ENCODE results near the gene SLTM. TPM values are rescaled to one million over a fixed set of nuclear protein-coding genes. Genes with fewer than 3 reads are reported as not detected.
"Not testable (repeated sequence)": the region's sequence is repeated elsewhere in the genome, so short reads cannot be mapped to it uniquely, and the experiment has no call there.

The SLTM gene
- total RNA-seq, 1 donor from 2014 or later = 102 TPM

- no peak for FAIRE-seq
- Histone ChIP-seq H3K36me3 (ENCODE audit: control insufficient read depth, insufficient read depth, low read length) (no peaks in the 10 kb centered on the region), H3K27me3 (ENCODE audit: control insufficient read depth, insufficient read depth, low read length) (no peaks in the 10 kb centered on the region), H3K4me3 (ENCODE audit: low read depth, low read length) (no peak overlapping the region)
- peak; percentile 60 for DNase-seq (ENCODE audit: low read depth)
- TF ChIP-seq CTCF (IDR thresholded peaks at IDR 0.05; ENCODE audit: insufficient read depth, low read length, severe bottlenecking) = peak; percentile 70
Observed at GRCh38 chr15:58957101-58957973, 23.9 kb upstream of the SLTM start.

- DNase-seq (ENCODE audit: low read depth) = peak; percentile 51
- no peak for TF ChIP-seq CTCF (IDR thresholded peaks at IDR 0.05; ENCODE audit: insufficient read depth, low read length, severe bottlenecking)
- Histone ChIP-seq H3K27me3 (ENCODE audit: control insufficient read depth, insufficient read depth, low read length) (no peaks in the 10 kb centered on the region), H3K4me3 (ENCODE audit: low read depth, low read length) (no peak overlapping the region), H3K36me3 (ENCODE audit: control insufficient read depth, insufficient read depth, low read length) (no peaks in the 10 kb centered on the region)
- FAIRE-seq = no peak
Observed at GRCh38 chr15:58952751-58953150, 19.3 kb upstream of the SLTM start.

GRCh38 chr15:58951388-58952007 is 18.0 kb upstream of the SLTM start:
- DNase-seq (ENCODE audit: low read depth) (peak; percentile 91), FAIRE-seq (no peak)
- H3K36me3 ChIP-seq (ENCODE audit: control insufficient read depth, insufficient read depth, low read length) = no peaks in the 10 kb centered on the region
- no peaks in the 10 kb centered on the region for H3K27me3 ChIP-seq (ENCODE audit: control insufficient read depth, insufficient read depth, low read length)
- peak overlapping the region; percentile 17 for H3K4me3 ChIP-seq (ENCODE audit: low read depth, low read length)
- no peak for TF ChIP-seq CTCF (IDR thresholded peaks at IDR 0.05; ENCODE audit: insufficient read depth, low read length, severe bottlenecking)

GRCh38 chr15:58947179-58947578 is 13.7 kb upstream of the SLTM start:
- DNase-seq (ENCODE audit: low read depth) = no peak
- Histone ChIP-seq H3K4me3 (ENCODE audit: low read depth, low read length) (no peak overlapping the region), H3K27me3 (ENCODE audit: control insufficient read depth, insufficient read depth, low read length) (no peaks in the 10 kb centered on the region), H3K36me3 (ENCODE audit: control insufficient read depth, insufficient read depth, low read length) (no peaks in the 10 kb centered on the region)
- no peak for FAIRE-seq
- TF ChIP-seq CTCF (IDR thresholded peaks at IDR 0.05; ENCODE audit: insufficient read depth, low read length, severe bottlenecking) = no peak

GRCh38 chr15:58934974-58935373 is 1.5 kb upstream of the SLTM start:
- not testable (repeated sequence) for FAIRE-seq; DNase-seq (ENCODE audit: low read depth); H3K36me3 ChIP-seq (ENCODE audit: control insufficient read depth, insufficient read depth, low read length); H3K4me3 ChIP-seq (ENCODE audit: low read depth, low read length); H3K27me3 ChIP-seq (ENCODE audit: control insufficient read depth, insufficient read depth, low read length)

GRCh38 chr15:58934521-58934920 is 1.0 kb upstream of the SLTM start:
- FAIRE-seq (no peak), DNase-seq (ENCODE audit: low read depth) (peak; percentile 59)
- TF ChIP-seq CTCF (IDR thresholded peaks at IDR 0.05; ENCODE audit: insufficient read depth, low read length, severe bottlenecking) = no peak
- Histone ChIP-seq H3K36me3 (ENCODE audit: control insufficient read depth, insufficient read depth, low read length) (no peaks in the 10 kb centered on the region), H3K4me3 (ENCODE audit: low read depth, low read length) (peak overlapping the region; percentile 91), H3K27me3 (ENCODE audit: control insufficient read depth, insufficient read depth, low read length) (no peaks in the 10 kb centered on the region)
